ENCODE results near the gene PPY.

Gene PPY, protein sequence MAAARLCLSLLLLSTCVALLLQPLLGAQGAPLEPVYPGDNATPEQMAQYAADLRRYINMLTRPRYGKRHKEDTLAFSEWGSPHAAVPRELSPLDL

GRCh38 chr17:43942051-43942685 is at the start of gene PPY:
Gene PPY, minus strand, starts transcription at chr17:43942476. Its CDS starts 822 bp downstream, at chr17:43941654.
- Histone ChIP-seq H3K4me1 (ENCODE audit: control insufficient read depth, insufficient read depth, low read length, unreplicated experiment) (peaks cover 2% of the 10 kb centered on the region), H3K36me3 (ENCODE audit: insufficient read depth, low read length) (no peaks in the 10 kb centered on the region), H3K27ac (ENCODE audit: low read depth, low read length) (no peak within 1 kb of the TSS), H3K4me3 (ENCODE audit: low read depth, low read length) (no peak within 1 kb of the TSS), H3K27me3 (ENCODE audit: insufficient read depth, low read length) (no peaks in the 10 kb centered on the region), H2AFZ (ENCODE audit: low read length, unreplicated experiment) (no peak within 1 kb of the TSS), H3K79me2 (ENCODE audit: control insufficient read depth, insufficient read depth, low read length, unreplicated experiment) (no peaks in the 10 kb centered on the region)

- Histone ChIP-seq H3K27ac (ENCODE audit: low read depth, low read length) (no peak overlapping the region), H3K4me3 (ENCODE audit: low read depth, low read length) (no peak overlapping the region), H3K27me3 (ENCODE audit: insufficient read depth, low read length) (peaks cover 11% of the 10 kb centered on the region), H2AFZ (ENCODE audit: low read length, unreplicated experiment) (no peak overlapping the region), H3K4me1 (ENCODE audit: control insufficient read depth, insufficient read depth, low read length, unreplicated experiment) (no peaks in the 10 kb centered on the region), H3K36me3 (ENCODE audit: insufficient read depth, low read length) (no peaks in the 10 kb centered on the region), H3K79me2 (ENCODE audit: control insufficient read depth, insufficient read depth, low read length, unreplicated experiment) (no peaks in the 10 kb centered on the region)
Observed at GRCh38 chr17:43988301-43988700, 46.0 kb upstream of the PPY start.

- no peaks in the 10 kb centered on the region for H3K36me3 ChIP-seq (ENCODE audit: insufficient read depth, low read length)
- no peak overlapping the region for H2AFZ ChIP-seq (ENCODE audit: low read length, unreplicated experiment)
- peaks cover 21% of the 10 kb centered on the region for H3K27me3 ChIP-seq (ENCODE audit: insufficient read depth, low read length)
- no peaks in the 10 kb centered on the region for H3K79me2 ChIP-seq (ENCODE audit: control insufficient read depth, insufficient read depth, low read length, unreplicated experiment)
- H3K27ac ChIP-seq (ENCODE audit: low read depth, low read length): no peak overlapping the region
- no peak overlapping the region for H3K4me3 ChIP-seq (ENCODE audit: low read depth, low read length)
- no peaks in the 10 kb centered on the region for H3K4me1 ChIP-seq (ENCODE audit: control insufficient read depth, insufficient read depth, low read length, unreplicated experiment)
Observed at GRCh38 chr17:43987131-43988021, 45.1 kb upstream of the PPY start.

GRCh38 chr17:43986225-43986981 is 44.1 kb upstream of the PPY start:
- peaks cover 25% of the 10 kb centered on the region for H3K27me3 ChIP-seq (ENCODE audit: insufficient read depth, low read length)
- no peaks in the 10 kb centered on the region for H3K4me1 ChIP-seq (ENCODE audit: control insufficient read depth, insufficient read depth, low read length, unreplicated experiment)
- H2AFZ ChIP-seq (ENCODE audit: low read length, unreplicated experiment): no peak overlapping the region
- H3K79me2 ChIP-seq (ENCODE audit: control insufficient read depth, insufficient read depth, low read length, unreplicated experiment): no peaks in the 10 kb centered on the region
- H3K27ac ChIP-seq (ENCODE audit: low read depth, low read length): no peak overlapping the region
- H3K4me3 ChIP-seq (ENCODE audit: low read depth, low read length): no peak overlapping the region
- H3K36me3 ChIP-seq (ENCODE audit: insufficient read depth, low read length): no peaks in the 10 kb centered on the region

DNA sequence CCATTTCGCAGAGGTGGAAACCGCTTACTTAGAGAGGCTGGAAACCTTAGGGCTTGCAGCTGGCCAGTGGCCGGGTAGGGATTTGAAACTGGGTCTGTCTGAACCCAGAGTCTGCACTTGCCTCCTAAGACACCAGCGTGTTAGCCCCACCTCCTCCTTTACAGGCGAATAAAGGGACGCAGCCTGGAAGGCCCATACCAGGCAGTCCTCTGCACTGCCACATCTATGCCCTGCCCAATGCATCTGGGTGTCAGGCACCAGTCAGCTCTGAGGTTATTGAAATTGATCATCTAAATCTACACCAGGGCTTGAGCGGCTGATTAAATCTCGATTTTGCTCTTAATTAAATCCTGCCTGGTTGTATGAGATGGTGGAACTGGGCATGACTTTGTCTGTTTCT is 42.2 kb upstream of the PPY start:
- peak overlapping the region; percentile 74; the same call in 1 of the 2 replicates for H3K4me3 ChIP-seq (ENCODE audit: low read depth, low read length)

DNA sequence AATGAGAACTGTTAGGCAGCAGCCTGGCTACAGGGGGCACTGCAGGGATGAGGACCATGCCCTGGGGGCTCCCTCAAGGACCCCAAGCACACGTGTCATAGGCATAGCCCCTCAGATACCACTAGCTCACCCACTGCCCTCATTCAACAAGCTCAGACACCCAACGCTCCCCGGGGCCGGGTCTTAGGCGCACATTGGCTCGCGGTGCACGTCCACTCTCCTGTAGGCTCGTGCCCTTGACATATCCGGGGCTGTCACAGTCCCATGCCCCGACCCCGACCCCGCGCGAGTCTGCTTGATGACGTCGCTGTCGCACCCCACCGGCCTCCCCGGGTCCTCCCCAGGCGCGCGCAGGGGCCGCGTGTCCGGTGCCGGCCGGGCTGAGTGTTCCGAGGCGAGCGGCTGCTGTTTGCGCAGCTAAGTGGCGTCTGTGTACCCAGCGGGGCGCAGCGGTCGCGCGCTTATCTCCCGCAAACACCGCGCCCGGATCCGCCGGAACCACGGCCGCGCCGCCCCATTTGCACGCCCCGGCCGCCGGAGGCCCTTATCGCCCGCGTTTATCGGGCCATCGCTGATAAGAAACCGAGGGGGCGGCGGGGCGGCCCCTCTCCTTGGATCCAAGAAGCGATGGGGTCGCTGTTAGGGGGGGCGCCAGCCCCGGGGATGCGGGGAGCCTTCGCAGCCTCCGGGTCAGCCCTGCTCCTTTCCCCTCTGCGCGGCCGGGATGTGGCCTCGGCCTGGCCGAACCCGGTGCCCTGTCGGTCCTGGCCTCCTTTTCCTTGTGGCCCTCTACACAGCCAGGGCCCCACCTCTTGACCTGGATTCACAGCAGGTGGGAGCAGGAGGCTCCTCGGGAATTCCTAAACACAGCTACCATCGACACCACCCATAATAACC is 41.5 kb upstream of the PPY start:
- Histone ChIP-seq H3K79me2 (ENCODE audit: control insufficient read depth, insufficient read depth, low read length, unreplicated experiment) (no peaks in the 10 kb centered on the region), H3K4me1 (ENCODE audit: control insufficient read depth, insufficient read depth, low read length, unreplicated experiment) (no peaks in the 10 kb centered on the region), H2AFZ (ENCODE audit: low read length, unreplicated experiment) (peak overlapping the region; percentile 84), H3K36me3 (ENCODE audit: insufficient read depth, low read length) (no peaks in the 10 kb centered on the region), H3K4me3 (ENCODE audit: low read depth, low read length) (peak overlapping the region; percentile 74), H3K27ac (ENCODE audit: low read depth, low read length) (no peak overlapping the region), H3K27me3 (ENCODE audit: insufficient read depth, low read length) (peaks cover 38% of the 10 kb centered on the region)

More for the DNA sequence above, 42.2 kb upstream of the PPY start:
- Histone ChIP-seq H3K27me3 (ENCODE audit: insufficient read depth, low read length) (peaks cover 32% of the 10 kb centered on the region), H3K79me2 (ENCODE audit: control insufficient read depth, insufficient read depth, low read length, unreplicated experiment) (no peaks in the 10 kb centered on the region), H3K27ac (ENCODE audit: low read depth, low read length) (no peak overlapping the region), H3K36me3 (ENCODE audit: insufficient read depth, low read length) (no peaks in the 10 kb centered on the region), H2AFZ (ENCODE audit: low read length, unreplicated experiment) (no peak overlapping the region), H3K4me1 (ENCODE audit: control insufficient read depth, insufficient read depth, low read length, unreplicated experiment) (no peaks in the 10 kb centered on the region)

DNA sequence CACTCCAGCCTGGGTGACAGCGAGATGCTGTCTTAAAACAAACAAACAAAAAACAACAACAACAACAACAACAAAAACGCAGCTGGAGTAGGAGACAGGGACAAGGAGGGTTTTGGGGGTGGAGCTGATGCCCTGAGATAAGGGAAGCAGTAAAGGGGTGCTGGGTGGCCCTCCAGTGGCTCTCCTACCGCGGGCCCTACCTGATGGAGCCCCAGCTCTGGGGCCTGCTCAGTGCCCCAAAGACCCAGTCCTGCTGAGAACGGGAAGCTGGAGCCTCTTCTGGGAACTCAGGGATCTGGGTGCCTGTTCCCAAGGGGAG is 40.9 kb upstream of the PPY start:
- Histone ChIP-seq H3K4me3 (ENCODE audit: low read depth, low read length) (peak overlapping the region; percentile 74; the same call in 1 of the 2 replicates), H3K36me3 (ENCODE audit: insufficient read depth, low read length) (no peaks in the 10 kb centered on the region), H3K27me3 (ENCODE audit: insufficient read depth, low read length) (peaks cover 45% of the 10 kb centered on the region), H3K79me2 (ENCODE audit: control insufficient read depth, insufficient read depth, low read length, unreplicated experiment) (no peaks in the 10 kb centered on the region), H3K27ac (ENCODE audit: low read depth, low read length) (no peak overlapping the region), H3K4me1 (ENCODE audit: control insufficient read depth, insufficient read depth, low read length, unreplicated experiment) (no peaks in the 10 kb centered on the region), H2AFZ (ENCODE audit: low read length, unreplicated experiment) (no peak overlapping the region)

DNA sequence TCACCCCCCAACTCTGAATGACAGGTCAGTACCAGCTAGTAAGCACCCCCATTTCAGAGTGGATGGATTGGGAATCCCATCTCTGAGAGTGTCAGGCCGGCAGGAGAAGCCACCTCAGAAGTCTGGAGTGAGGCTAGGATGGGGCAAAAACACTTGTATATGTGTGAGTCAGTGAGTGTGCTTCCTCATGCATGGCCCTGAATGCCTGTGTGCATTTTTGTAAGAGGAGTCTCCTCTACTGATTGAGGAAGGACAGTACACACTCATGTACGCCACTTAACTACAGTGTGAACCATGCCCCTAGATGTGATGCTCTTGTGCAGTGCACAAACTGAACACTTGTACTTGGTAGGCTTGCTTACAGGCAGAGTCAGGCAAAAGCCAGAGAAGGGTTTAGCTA is 39.9 kb upstream of the PPY start:
- Histone ChIP-seq H3K4me1 (ENCODE audit: control insufficient read depth, insufficient read depth, low read length, unreplicated experiment) (no peaks in the 10 kb centered on the region), H3K79me2 (ENCODE audit: control insufficient read depth, insufficient read depth, low read length, unreplicated experiment) (no peaks in the 10 kb centered on the region), H3K27ac (ENCODE audit: low read depth, low read length) (no peak overlapping the region), H3K27me3 (ENCODE audit: insufficient read depth, low read length) (peaks cover 54% of the 10 kb centered on the region), H3K4me3 (ENCODE audit: low read depth, low read length) (no peak overlapping the region), H3K36me3 (ENCODE audit: insufficient read depth, low read length) (no peaks in the 10 kb centered on the region), H2AFZ (ENCODE audit: low read length, unreplicated experiment) (no peak overlapping the region)

- Histone ChIP-seq H2AFZ (ENCODE audit: low read length, unreplicated experiment) (no peak overlapping the region), H3K4me3 (ENCODE audit: low read depth, low read length) (no peak overlapping the region), H3K36me3 (ENCODE audit: insufficient read depth, low read length) (no peaks in the 10 kb centered on the region), H3K27me3 (ENCODE audit: insufficient read depth, low read length) (peaks cover 60% of the 10 kb centered on the region), H3K79me2 (ENCODE audit: control insufficient read depth, insufficient read depth, low read length, unreplicated experiment) (no peaks in the 10 kb centered on the region), H3K4me1 (ENCODE audit: control insufficient read depth, insufficient read depth, low read length, unreplicated experiment) (no peaks in the 10 kb centered on the region), H3K27ac (ENCODE audit: low read depth, low read length) (no peak overlapping the region)
Observed at GRCh38 chr17:43979671-43980070, 37.4 kb upstream of the PPY start.

DNA sequence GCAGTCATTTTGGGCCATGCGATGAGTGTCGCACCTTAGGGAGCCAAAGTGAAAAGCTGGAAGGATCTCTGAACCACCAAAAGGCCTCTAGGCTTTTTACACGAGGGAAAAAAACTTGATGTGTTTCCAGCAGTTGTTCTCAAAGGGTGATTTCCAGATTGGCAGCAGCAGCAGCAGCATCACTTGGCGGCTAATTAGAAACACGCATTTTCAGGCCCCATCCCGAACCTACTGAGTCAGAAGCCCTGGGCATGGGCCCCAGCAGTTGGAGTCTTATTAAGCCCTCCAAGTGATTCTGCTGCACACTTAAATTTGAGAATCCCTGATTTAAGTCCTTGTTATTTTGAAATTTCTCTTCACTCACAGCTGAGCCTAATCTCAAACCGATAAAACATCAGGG is 36.7 kb upstream of the PPY start:
- Histone ChIP-seq H3K27ac (ENCODE audit: low read depth, low read length) (no peak overlapping the region), H3K4me3 (ENCODE audit: low read depth, low read length) (no peak overlapping the region), H3K4me1 (ENCODE audit: control insufficient read depth, insufficient read depth, low read length, unreplicated experiment) (no peaks in the 10 kb centered on the region), H3K27me3 (ENCODE audit: insufficient read depth, low read length) (peaks cover 63% of the 10 kb centered on the region), H3K79me2 (ENCODE audit: control insufficient read depth, insufficient read depth, low read length, unreplicated experiment) (no peaks in the 10 kb centered on the region), H2AFZ (ENCODE audit: low read length, unreplicated experiment) (no peak overlapping the region), H3K36me3 (ENCODE audit: insufficient read depth, low read length) (no peaks in the 10 kb centered on the region)
